ENCODE results near the gene ZNF263.

DNA sequence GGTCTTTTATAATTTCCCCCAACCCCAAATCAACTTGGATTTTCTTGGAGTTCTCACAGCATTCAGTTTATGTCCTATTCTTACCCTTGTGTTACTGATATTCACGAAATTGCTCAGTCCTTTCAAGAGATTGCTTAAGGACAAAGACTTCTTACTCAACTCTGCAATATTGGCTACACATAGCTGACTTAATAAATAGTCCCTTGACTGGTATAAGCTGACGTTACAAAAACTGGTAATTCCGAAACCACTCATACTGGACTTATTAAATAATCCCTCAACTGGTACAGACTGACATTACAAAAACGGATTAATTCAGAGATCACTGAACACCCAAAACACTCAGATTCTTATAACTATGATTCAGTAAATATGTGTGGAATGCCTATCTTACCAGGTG lies 21.1 kb downstream of the ZNF263 start:
- TF ChIP-seq, protein P1, sequence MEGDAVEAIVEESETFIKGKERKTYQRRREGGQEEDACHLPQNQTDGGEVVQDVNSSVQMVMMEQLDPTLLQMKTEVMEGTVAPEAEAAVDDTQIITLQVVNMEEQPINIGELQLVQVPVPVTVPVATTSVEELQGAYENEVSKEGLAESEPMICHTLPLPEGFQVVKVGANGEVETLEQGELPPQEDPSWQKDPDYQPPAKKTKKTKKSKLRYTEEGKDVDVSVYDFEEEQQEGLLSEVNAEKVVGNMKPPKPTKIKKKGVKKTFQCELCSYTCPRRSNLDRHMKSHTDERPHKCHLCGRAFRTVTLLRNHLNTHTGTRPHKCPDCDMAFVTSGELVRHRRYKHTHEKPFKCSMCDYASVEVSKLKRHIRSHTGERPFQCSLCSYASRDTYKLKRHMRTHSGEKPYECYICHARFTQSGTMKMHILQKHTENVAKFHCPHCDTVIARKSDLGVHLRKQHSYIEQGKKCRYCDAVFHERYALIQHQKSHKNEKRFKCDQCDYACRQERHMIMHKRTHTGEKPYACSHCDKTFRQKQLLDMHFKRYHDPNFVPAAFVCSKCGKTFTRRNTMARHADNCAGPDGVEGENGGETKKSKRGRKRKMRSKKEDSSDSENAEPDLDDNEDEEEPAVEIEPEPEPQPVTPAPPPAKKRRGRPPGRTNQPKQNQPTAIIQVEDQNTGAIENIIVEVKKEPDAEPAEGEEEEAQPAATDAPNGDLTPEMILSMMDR (IDR thresholded peaks at IDR 0.05; ENCODE audit: insufficient read depth, low read length, poor library complexity, severe bottlenecking) = no peak
- no peak for TF ChIP-seq EZH2phosphoT487 (conservative IDR thresholded peaks at IDR 0.05; ENCODE audit: low read length)
